DND-41 (cell line): ENCODE results near the gene ELMO3.

Source experiments
- ATAC-seq: fragments of 200-7000 bp; cut with Tn5 transposase; 3 replicates; pipeline ENCODE4 v1.9.1; 2021; ENCODE audit warnings: low read depth; ENCODE audit not compliant: insufficient read depth
- DNase-seq: peaks from one replicate; pipeline ENCODE4 v3.0.0-alpha.2; 2020
- H2AFZ ChIP-seq: 2 replicates; pipeline ENCODE4 v1.6.0; 2012; ENCODE audit warnings: low read depth, low read length
- H3K27ac ChIP-seq: 2 replicates; pipeline ENCODE4 v1.5.1; 2012; ENCODE audit warnings: low read length, inconsistent platforms
- H3K27me3 ChIP-seq: fragments of 200-600 bp; sonication (generic); 2 replicates; pipeline ENCODE4 v1.6.0; 2012; ENCODE audit warnings: low read length, mild to moderate bottlenecking, inconsistent platforms; ENCODE audit not compliant: insufficient read depth, poor library complexity
- H3K36me3 ChIP-seq: 2 replicates; pipeline ENCODE4 v1.5.1; 2012; ENCODE audit warnings: low read length, inconsistent platforms; ENCODE audit not compliant: insufficient read depth
- H3K4me1 ChIP-seq: 2 replicates; pipeline ENCODE4 v1.5.1; 2012; ENCODE audit warnings: mild to moderate bottlenecking, low read length; ENCODE audit not compliant: insufficient read depth
- H3K4me2 ChIP-seq: 2 replicates; pipeline ENCODE4 v1.6.0; 2012; ENCODE audit warnings: mild to moderate bottlenecking, moderate library complexity, low read length, inconsistent platforms; ENCODE audit not compliant: insufficient read depth
- H3K4me3 ChIP-seq, 2 experiments: fragments of 200-600 bp in 1 of 2; shearing (Covaris generic) in 1 of 2; 2 replicates each; pipeline ENCODE4 v1.5.1; 2012 to 2016; ENCODE audit warnings: inconsistent platforms in 2 of 2, low read length in 2 of 2, mild to moderate bottlenecking in 2 of 2, low read depth in 1 of 2, moderate library complexity in 1 of 2
- H3K79me2 ChIP-seq: 2 replicates; pipeline ENCODE4 v1.6.0; 2012; ENCODE audit warnings: low read length, inconsistent platforms; ENCODE audit not compliant: insufficient read depth
- H3K9ac ChIP-seq: 2 replicates; pipeline ENCODE4 v1.6.0; 2012; ENCODE audit warnings: low read depth, mild to moderate bottlenecking, inconsistent platforms, low read length, moderate library complexity
- H3K9me3 ChIP-seq: 2 replicates; pipeline ENCODE4 v1.5.1; 2012; ENCODE audit warnings: low read length, moderate library complexity, mild to moderate bottlenecking, inconsistent platforms; ENCODE audit not compliant: insufficient read depth, severe bottlenecking
- H4K20me1 ChIP-seq: 2 replicates; pipeline ENCODE4 v1.6.0; 2012; ENCODE audit warnings: low read length; ENCODE audit not compliant: insufficient read depth
- CTCF ChIP-seq: IDR thresholded peaks from 2 replicates; pipeline ENCODE4 v1.5.1; 2012; ENCODE audit warnings: borderline replicate concordance, low read length, moderate library complexity, mild to moderate bottlenecking; ENCODE audit not compliant: poor library complexity, severe bottlenecking; ENCODE audit errors: extremely low read depth
- EZH2 ChIP-seq: IDR thresholded peaks from 3 replicates; pipeline ENCODE4 v1.6.1; 2012; ENCODE audit warnings: borderline replicate concordance, low read depth, mild to moderate bottlenecking, moderate library complexity, low read length, inconsistent platforms; ENCODE audit not compliant: severe bottlenecking

The ELMO3 gene

GRCh38 chr16:67200491-67200890 lies 1.6 kb downstream of the ELMO3 start:
- Histone ChIP-seq H3K27ac (no peak overlapping the region), H3K79me2 (peaks cover 1% of the 10 kb centered on the region), H3K27me3 (no peaks in the 10 kb centered on the region), H3K4me2 (no peak overlapping the region), H4K20me1 (peaks cover 31% of the 10 kb centered on the region), H3K9me3 (no peaks in the 10 kb centered on the region), H3K36me3 (peaks cover 82% of the 10 kb centered on the region), H3K4me1 (no peaks in the 10 kb centered on the region; the same call in 1 of the 2 replicates), H3K4me3 (no peak overlapping the region), H3K9ac (no peak overlapping the region), H2AFZ (no peak overlapping the region)
- DNase-seq (no peak), ATAC-seq (no peak)
- no peak for TF ChIP-seq CTCF
- TF ChIP-seq EZH2, result no peak

GRCh38 chr16:67201411-67202345 lies 2.7 kb downstream of the ELMO3 start:
- no peaks in the 10 kb centered on the region for H3K79me2 ChIP-seq
- no peak overlapping the region for H3K27ac ChIP-seq
- H3K4me2 ChIP-seq, result no peak overlapping the region
- DNase-seq (no peak), ATAC-seq (no peak)
- peaks cover 76% of the 10 kb centered on the region for H3K36me3 ChIP-seq
- H3K4me3 ChIP-seq, result no peak overlapping the region
- no peaks in the 10 kb centered on the region for H3K27me3 ChIP-seq
- H4K20me1 ChIP-seq, result peaks cover 30% of the 10 kb centered on the region
- TF ChIP-seq CTCF, result no peak
- no peak for TF ChIP-seq EZH2
- no peaks in the 10 kb centered on the region for H3K9me3 ChIP-seq
- no peak overlapping the region for H3K9ac ChIP-seq
- no peak overlapping the region for H2AFZ ChIP-seq
- H3K4me1 ChIP-seq, result no peaks in the 10 kb centered on the region; the same call in 1 of the 2 replicates

GRCh38 chr16:67202426-67202825 lies 3.5 kb downstream of the ELMO3 start:
- Histone ChIP-seq H3K36me3 (peaks cover 69% of the 10 kb centered on the region), H3K4me3 (no peak overlapping the region), H3K9me3 (no peaks in the 10 kb centered on the region), H3K9ac (no peak overlapping the region), H3K27ac (no peak overlapping the region), H3K79me2 (no peaks in the 10 kb centered on the region), H3K4me1 (no peaks in the 10 kb centered on the region), H4K20me1 (peaks cover 23% of the 10 kb centered on the region), H3K4me2 (no peak overlapping the region), H3K27me3 (no peaks in the 10 kb centered on the region), H2AFZ (no peak overlapping the region)
- ATAC-seq (no peak), DNase-seq (no peak)
- TF ChIP-seq CTCF (no peak), EZH2 (no peak)
